ENCODE measurements around the gene UMODL1. TPM values are rescaled to one million over a fixed set of nuclear protein-coding genes. Genes with fewer than 3 reads are reported as not detected.

Gene UMODL1
- total RNA-seq, 2 experiments from 2014 or later: 7.4 to 12.3 TPM

DNA sequence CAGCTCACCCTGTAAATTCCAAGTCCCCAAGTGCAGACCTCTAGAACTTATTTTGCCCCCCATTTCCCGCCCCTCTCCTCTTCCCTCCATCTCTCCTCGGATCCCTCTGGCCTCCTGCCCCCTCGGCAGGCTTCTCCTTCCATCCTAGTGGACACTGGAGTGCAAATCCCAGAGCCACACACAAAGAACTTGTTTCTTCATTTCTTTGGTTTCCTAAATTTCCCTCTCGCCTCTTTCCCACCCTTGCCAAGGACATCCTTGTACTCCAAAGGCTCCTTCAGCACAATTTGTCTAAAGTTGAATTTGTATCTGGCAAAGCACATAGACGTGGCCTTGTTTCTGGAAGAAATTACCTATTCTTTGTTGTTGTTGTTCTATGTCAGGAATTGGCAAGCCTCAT, 17.5 kb downstream of the UMODL1 start:
- ChIA-PET POLR2A (interaction anchor here (0.5 to 0.7 kb wide), 2 partner anchors 20 to 40 kb away, joined by 3 read pairs; no protein-coding TSS in a partner anchor), CTCF (ENCODE audit: unreplicated experiment) (no interaction called here)
- TF ChIP-seq, protein P1, sequence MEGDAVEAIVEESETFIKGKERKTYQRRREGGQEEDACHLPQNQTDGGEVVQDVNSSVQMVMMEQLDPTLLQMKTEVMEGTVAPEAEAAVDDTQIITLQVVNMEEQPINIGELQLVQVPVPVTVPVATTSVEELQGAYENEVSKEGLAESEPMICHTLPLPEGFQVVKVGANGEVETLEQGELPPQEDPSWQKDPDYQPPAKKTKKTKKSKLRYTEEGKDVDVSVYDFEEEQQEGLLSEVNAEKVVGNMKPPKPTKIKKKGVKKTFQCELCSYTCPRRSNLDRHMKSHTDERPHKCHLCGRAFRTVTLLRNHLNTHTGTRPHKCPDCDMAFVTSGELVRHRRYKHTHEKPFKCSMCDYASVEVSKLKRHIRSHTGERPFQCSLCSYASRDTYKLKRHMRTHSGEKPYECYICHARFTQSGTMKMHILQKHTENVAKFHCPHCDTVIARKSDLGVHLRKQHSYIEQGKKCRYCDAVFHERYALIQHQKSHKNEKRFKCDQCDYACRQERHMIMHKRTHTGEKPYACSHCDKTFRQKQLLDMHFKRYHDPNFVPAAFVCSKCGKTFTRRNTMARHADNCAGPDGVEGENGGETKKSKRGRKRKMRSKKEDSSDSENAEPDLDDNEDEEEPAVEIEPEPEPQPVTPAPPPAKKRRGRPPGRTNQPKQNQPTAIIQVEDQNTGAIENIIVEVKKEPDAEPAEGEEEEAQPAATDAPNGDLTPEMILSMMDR (conservative IDR thresholded peaks at IDR 0.05; ENCODE audit: low read length): no peak
- TF ChIP-seq EZH2phosphoT487 (IDR thresholded peaks at IDR 0.05; ENCODE audit: borderline replicate concordance, low read depth, low read length): no peak
- Histone ChIP-seq H3K9me3 (ENCODE audit: low read length) (no peaks in the 10 kb centered on the region), H3K4me1 (ENCODE audit: insufficient read depth, low read length, poor library complexity, severe bottlenecking) (peaks cover 25% of the 10 kb centered on the region), H3K27ac (ENCODE audit: low read depth, low read length, poor library complexity, severe bottlenecking) (no peak overlapping the region), H3K9me2 (ENCODE audit: insufficient read depth, low read length) (no peaks in the 10 kb centered on the region), H3K4me3 (ENCODE audit: low read depth, low read length, poor library complexity, severe bottlenecking) (no peak overlapping the region), H3K4me2 (ENCODE audit: low read length) (no peak overlapping the region), H3K79me2 (ENCODE audit: insufficient read depth, low read depth, low read length) (no peaks in the 10 kb centered on the region), H2AFZ (ENCODE audit: low read length) (no peak overlapping the region), H4K20me1 (ENCODE audit: insufficient read depth, low read length) (no peaks in the 10 kb centered on the region), H3K36me3 (ENCODE audit: insufficient read depth, low read length) (no peaks in the 10 kb centered on the region)
- intact Hi-C loops (cut with micrococcal nuclease; ENCODE audit: unreplicated experiment): no loop called here
- no peak for DNase-seq (ENCODE audit: low spot score)
- BruUV-seq (replicated peaks): no TSS peak

DNA sequence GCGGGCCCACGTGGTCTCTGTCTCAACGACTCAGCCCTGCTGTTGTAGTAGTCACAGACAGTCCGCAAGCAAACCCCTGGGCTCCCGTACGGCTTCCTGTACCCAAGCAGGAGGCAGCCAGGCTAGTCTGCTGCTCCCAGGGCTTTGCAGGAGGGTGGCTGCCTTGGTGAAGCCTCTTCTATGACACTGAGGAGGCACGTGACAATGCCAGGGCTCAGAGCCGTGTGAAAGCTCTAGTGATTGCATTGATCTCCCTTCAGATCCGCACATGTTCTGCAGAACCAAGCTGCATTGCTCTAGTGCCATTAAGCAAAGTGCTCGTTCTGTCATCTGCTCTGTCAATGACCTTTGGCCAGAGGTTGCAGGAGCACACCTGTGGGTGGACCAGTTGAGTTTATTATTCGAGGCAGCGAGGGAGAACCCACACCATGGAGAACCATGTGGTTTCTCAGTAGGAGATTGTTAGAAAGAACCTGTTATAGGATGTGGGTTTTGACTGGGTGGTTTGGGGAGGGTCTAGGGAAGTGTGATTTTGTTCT, 18.0 kb downstream of the UMODL1 start:
- H3K4me1 ChIP-seq (ENCODE audit: insufficient read depth, low read length, poor library complexity, severe bottlenecking): peaks cover 20% of the 10 kb centered on the region
- H2AFZ ChIP-seq (ENCODE audit: low read length): no peak overlapping the region
- TF ChIP-seq EZH2phosphoT487 (IDR thresholded peaks at IDR 0.05; ENCODE audit: borderline replicate concordance, low read depth, low read length): no peak
- TF ChIP-seq, protein P1 (conservative IDR thresholded peaks at IDR 0.05; ENCODE audit: low read length): no peak
- no peaks in the 10 kb centered on the region for H3K79me2 ChIP-seq (ENCODE audit: insufficient read depth, low read depth, low read length)
- intact Hi-C loops (cut with micrococcal nuclease; ENCODE audit: unreplicated experiment): no loop called here
- H3K9me2 ChIP-seq (ENCODE audit: insufficient read depth, low read length): no peaks in the 10 kb centered on the region
- no peaks in the 10 kb centered on the region for H3K9me3 ChIP-seq (ENCODE audit: low read length)
- no peak overlapping the region for H3K27ac ChIP-seq (ENCODE audit: low read depth, low read length, poor library complexity, severe bottlenecking)
- CTCF ChIA-PET (ENCODE audit: unreplicated experiment): interaction anchor here (0.6 kb wide), 1 partner anchor 20 kb away, joined by 7 read pairs; no protein-coding TSS in a partner anchor
- DNase-seq (ENCODE audit: low spot score): no peak
- no TSS peak for BruUV-seq (replicated peaks)
- H3K4me2 ChIP-seq (ENCODE audit: low read length): no peak overlapping the region
- no peaks in the 10 kb centered on the region for H3K36me3 ChIP-seq (ENCODE audit: insufficient read depth, low read length)
- no peaks in the 10 kb centered on the region for H4K20me1 ChIP-seq (ENCODE audit: insufficient read depth, low read length)
- H3K4me3 ChIP-seq (ENCODE audit: low read depth, low read length, poor library complexity, severe bottlenecking): no peak overlapping the region
- POLR2A ChIA-PET: interaction anchor here (0.7 kb wide), 1 partner anchor 39 kb away, joined by 3 read pairs; no protein-coding TSS in a partner anchor

DNA sequence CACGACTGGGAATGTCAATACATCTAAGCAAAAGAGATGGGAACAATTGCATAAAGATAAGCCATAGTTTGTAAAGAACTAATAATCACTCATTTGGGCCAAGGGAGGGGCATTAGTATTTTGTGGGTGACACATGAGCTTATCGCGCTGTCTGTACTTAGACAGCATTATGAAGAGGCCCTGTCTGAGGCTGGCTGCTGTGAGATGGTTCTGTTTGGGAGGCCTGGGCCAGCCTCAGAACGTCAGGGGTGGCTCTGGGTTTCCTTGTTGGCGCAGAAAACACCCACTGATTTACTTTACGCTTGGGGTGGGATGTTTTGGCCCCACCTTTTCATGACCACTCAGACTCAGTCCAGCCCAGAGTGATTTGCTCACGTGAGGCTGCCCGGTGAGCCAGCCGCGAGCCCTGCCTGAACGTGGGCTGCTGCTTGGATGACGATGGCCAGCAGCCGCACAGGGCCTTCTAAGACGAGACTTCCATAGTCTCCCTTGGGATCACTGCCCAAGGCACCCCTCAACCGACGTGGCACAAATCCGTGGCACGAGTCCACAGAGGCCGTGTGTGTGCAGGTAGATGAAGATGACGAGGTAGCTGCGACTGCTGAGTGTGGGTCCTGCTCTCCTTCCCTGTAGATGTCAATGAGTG, 18.7 kb downstream of the UMODL1 start:
- ChIA-PET POLR2A (interaction anchor here (0.6 to 0.7 kb wide), 2 partner anchors 26 to 39 kb away, joined by 3 read pairs; no protein-coding TSS in a partner anchor), CTCF (ENCODE audit: unreplicated experiment) (interaction anchor here (0.6 kb wide), 1 partner anchor 19 kb away, joined by 7 read pairs; no protein-coding TSS in a partner anchor)
- DNase-seq (ENCODE audit: low spot score): no peak
- Histone ChIP-seq H3K79me2 (ENCODE audit: insufficient read depth, low read depth, low read length) (no peaks in the 10 kb centered on the region), H3K36me3 (ENCODE audit: insufficient read depth, low read length) (no peaks in the 10 kb centered on the region), H3K4me1 (ENCODE audit: insufficient read depth, low read length, poor library complexity, severe bottlenecking) (peaks cover 17% of the 10 kb centered on the region), H3K27ac (ENCODE audit: low read depth, low read length, poor library complexity, severe bottlenecking) (no peak overlapping the region), H3K9me3 (ENCODE audit: low read length) (no peaks in the 10 kb centered on the region), H3K9me2 (ENCODE audit: insufficient read depth, low read length) (no peaks in the 10 kb centered on the region), H3K4me3 (ENCODE audit: low read depth, low read length, poor library complexity, severe bottlenecking) (no peak overlapping the region), H2AFZ (ENCODE audit: low read length) (no peak overlapping the region), H3K4me2 (ENCODE audit: low read length) (no peak overlapping the region), H4K20me1 (ENCODE audit: insufficient read depth, low read length) (no peaks in the 10 kb centered on the region)
- intact Hi-C loops (cut with micrococcal nuclease; ENCODE audit: unreplicated experiment): no loop called here
- BruUV-seq (replicated peaks): no TSS peak
- TF ChIP-seq EZH2phosphoT487 (IDR thresholded peaks at IDR 0.05; ENCODE audit: borderline replicate concordance, low read depth, low read length): no peak
- TF ChIP-seq, protein P1 (conservative IDR thresholded peaks at IDR 0.05; ENCODE audit: low read length): no peak

Measured in OCI-LY7 (cell line).